Suprapubic skin (tissue), 3 donors: ENCODE results near the gene BCL11B.

Experiments used
- CTCF ChIP-seq, 2 donors: fragments of 200-600 bp in 1 of 2; fragments of 450-650 bp in 1 of 2; sonication (generic) in 1 of 2; IDR thresholded peaks; one replicate each; pipeline ENCODE4 v1.5.1; 2016 to 2019; ENCODE audit warnings: antibody characterized with exemption in 2 of 2, mild to moderate bottlenecking in 1 of 2, moderate library complexity in 1 of 2
- EP300 ChIP-seq: sonication (generic); formaldehyde crosslinking; IDR thresholded peaks from one replicate; pipeline ENCODE4 v1.6.1; 2017; ENCODE audit warnings: antibody characterized with exemption
- POLR2A ChIP-seq, 2 donors: fragments of 450-650 bp; IDR thresholded peaks; one replicate each; pipeline ENCODE4 v1.6.1; 2017; ENCODE audit warnings: antibody characterized with exemption in 2 of 2, mild to moderate bottlenecking in 2 of 2, moderate library complexity in 2 of 2

DNA sequence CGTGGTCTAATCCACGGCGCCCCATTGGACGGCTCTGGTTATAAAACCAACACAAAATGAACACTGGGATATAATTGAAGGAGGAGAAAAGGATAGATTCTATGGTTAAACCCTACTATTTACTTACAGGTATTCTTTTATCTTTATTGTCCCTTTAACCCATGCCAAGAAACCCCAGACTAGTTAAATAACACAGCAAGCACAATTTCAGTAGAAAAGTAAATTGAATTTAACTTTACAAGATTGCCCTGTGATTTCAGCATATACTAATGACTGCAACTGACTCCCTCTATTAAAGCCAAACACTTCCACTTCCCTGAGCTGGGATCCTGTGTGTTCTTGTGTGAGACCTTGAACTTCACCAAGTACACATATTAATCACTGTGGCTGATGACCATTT is 45.3 kb downstream of the BCL11B start:
- TF ChIP-seq CTCF (IDR thresholded peaks at IDR 0.05) = no peak
- TF ChIP-seq POLR2A (IDR thresholded peaks at IDR 0.05) = no peak
- TF ChIP-seq EP300 = no peak
